NB4 (cell line): ENCODE results near the gene SNRPD2.

Experiments
- DNase-seq: peaks from one replicate; pipeline ENCODE4 v3.0.0; 2010; ENCODE audit warnings: low read depth
- H3K4me3 ChIP-seq: one replicate; pipeline ENCODE4 v1.5.1; 2011; ENCODE audit warnings: mild to moderate bottlenecking, low read depth, low read length, moderate library complexity
- CTCF ChIP-seq: IDR thresholded peaks from one replicate; pipeline ENCODE4 v1.5.1; 2012; ENCODE audit warnings: low read depth, low read length
- MAX ChIP-seq: IDR thresholded peaks from 2 replicates; pipeline ENCODE4 v1.6.1; 2011; ENCODE audit warnings: low read depth, low read length
- MYC ChIP-seq: IDR thresholded peaks from 2 replicates; pipeline ENCODE4 v1.6.1; 2011; ENCODE audit warnings: low read depth, low read length
- POLR2A ChIP-seq: IDR thresholded peaks from 2 replicates; pipeline ENCODE4 v1.6.1; 2011; ENCODE audit warnings: mild to moderate bottlenecking; ENCODE audit not compliant: insufficient read length; ENCODE audit errors: extremely low read depth

Gene SNRPD2

GRCh38 chr19:45691516-45692186, at the start of gene SNRPD2:
TSS of gene SNRPD2 (minus strand) at chr19:45691953. CDS start at chr19:45691888, 65 bp downstream.
- TF ChIP-seq POLR2A (peak; percentile 90), MYC (peak; percentile 82), CTCF (no peak), MAX (peak; percentile 55; the same call in 1 of the 2 replicates)
- peak; percentile 89 for DNase-seq
- H3K4me3 ChIP-seq: peak within 1 kb of the TSS; percentile 89

- H3K4me3 ChIP-seq: peak overlapping the region; percentile 48
- peak; percentile 76 for DNase-seq
- TF ChIP-seq CTCF (peak; percentile 8), MAX (peak; percentile 57), POLR2A (no peak), MYC (peak; percentile 83)
Observed at GRCh38 chr19:45739498-45740439, 48.0 kb upstream of the SNRPD2 start.

GRCh38 chr19:45733160-45733810, 41.5 kb upstream of the SNRPD2 start, which contains the start of gene MEIOSIN:
TSS of gene MEIOSIN (plus strand) at chr19:45733439. CDS start at chr19:45735377, 1,938 bp downstream.
- no peak for DNase-seq
- H3K4me3 ChIP-seq: no peak within 1 kb of the TSS
- TF ChIP-seq POLR2A (no peak), MYC (no peak), CTCF (no peak), MAX (no peak)

DNA sequence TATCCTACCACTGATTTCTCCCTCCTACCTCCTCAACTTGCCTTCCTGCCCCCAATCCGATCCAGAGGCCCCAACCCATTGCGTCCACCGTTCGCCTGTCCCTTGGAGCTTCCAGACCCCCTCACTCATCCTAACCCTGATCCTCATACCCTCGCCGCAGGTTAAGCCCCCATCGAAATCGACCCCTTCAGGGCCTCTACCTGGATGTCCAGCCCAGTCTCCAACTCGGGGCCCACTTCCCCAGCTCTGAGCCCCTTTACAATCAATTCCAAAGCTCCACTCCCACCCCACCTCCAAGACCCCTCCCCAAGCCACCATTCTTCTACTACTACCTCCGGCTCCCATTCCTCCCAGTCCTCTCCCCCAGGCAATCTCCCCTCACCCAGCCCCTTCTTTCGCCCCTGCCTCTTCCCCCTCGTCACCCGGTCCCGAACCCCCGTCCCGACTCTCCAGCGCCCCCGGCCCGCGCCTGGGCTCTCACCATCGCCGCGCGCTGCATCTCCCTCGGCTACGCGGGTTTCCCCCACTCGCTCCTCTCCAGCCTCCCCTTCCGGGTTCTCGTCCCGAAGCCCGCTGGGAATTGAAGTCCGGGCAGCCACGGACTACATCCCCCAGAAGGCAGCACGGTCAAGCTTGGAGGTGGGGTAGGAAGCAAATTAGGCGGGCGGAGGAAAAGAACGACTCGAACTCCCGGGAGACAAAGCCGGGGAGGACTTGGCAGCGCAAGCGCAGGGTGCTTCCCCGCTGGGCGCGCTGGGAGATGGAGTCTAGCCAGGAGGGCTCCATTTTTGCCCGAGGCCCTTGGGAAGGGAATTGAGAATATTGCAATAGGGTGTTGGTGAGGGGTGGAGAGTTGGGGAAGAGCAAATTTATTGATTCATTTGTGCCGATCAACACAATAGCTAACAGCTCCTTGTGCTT, 38.9 kb upstream of the SNRPD2 start, which contains the start of gene FBXO46:
TSS of gene FBXO46 (minus strand) at position 529 of the 921 bp plus-strand sequence. CDS start 17,401 bp downstream, outside the sequence.
- peak; percentile 97 for DNase-seq
- H3K4me3 ChIP-seq: peak within 1 kb of the TSS; percentile 79
- TF ChIP-seq CTCF: peak; percentile 5
- TF ChIP-seq MYC: peak; percentile 48; the same call in 1 of the 2 replicates
- peak; percentile 68 for TF ChIP-seq POLR2A
- no peak for TF ChIP-seq MAX
